NCI-H187 (cell line): ENCODE data around the gene ERMAP.

ENCODE experiments used
- DNase-seq, 2 experiments: peaks; one replicate each; lab custom pipeline; 2025; lab: John Stamatoyannopoulos, UW

ERMAP gene

GRCh38 chr1:42816585-42817439 is at the start of gene ERMAP, which contains the start of gene SVBP:
Gene ERMAP, plus strand, starts transcription at chr1:42817122. Its CDS starts 13,327 bp downstream, at chr1:42830449.
Gene SVBP, minus strand, starts transcription at chr1:42817397. Its CDS starts 853 bp downstream, at chr1:42816544.
- DNase-seq = peak; percentile 80 to 86

- no peak for DNase-seq
Measured at GRCh38 chr1:42767510-42768000, 49.4 kb upstream of the ERMAP start.

GRCh38 chr1:42768172-42768571 is 48.8 kb upstream of the ERMAP start:
- no peak for DNase-seq

- no peak for DNase-seq
Measured at GRCh38 chr1:42769811-42770210, 47.1 kb upstream of the ERMAP start.

- no peak for DNase-seq
Measured at GRCh38 chr1:42773420-42773819, 43.5 kb upstream of the ERMAP start.

GRCh38 chr1:42774928-42775526 is 41.9 kb upstream of the ERMAP start:
- no peak for DNase-seq

GRCh38 chr1:42776502-42776901 is 40.4 kb upstream of the ERMAP start:
- DNase-seq = no peak

GRCh38 chr1:42777852-42778251 is 39.1 kb upstream of the ERMAP start:
- no peak for DNase-seq

GRCh38 chr1:42779725-42780124 is 37.2 kb upstream of the ERMAP start:
- DNase-seq = no peak

GRCh38 chr1:42780176-42780575 is 36.7 kb upstream of the ERMAP start:
- no peak for DNase-seq

- no peak for DNase-seq
Measured at GRCh38 chr1:42783092-42783491, 33.8 kb upstream of the ERMAP start.

GRCh38 chr1:42784547-42784945 is 32.4 kb upstream of the ERMAP start:
- no peak for DNase-seq

- DNase-seq = no peak
Measured at GRCh38 chr1:42784946-42785693, 31.8 kb upstream of the ERMAP start, which contains the start of gene TMEM269. Gene TMEM269, plus strand, starts transcription at chr1:42784991. Its CDS starts 4,903 bp downstream, at chr1:42789894.

GRCh38 chr1:42786097-42786496 is 30.8 kb upstream of the ERMAP start:
- no peak for DNase-seq

- DNase-seq = no peak
Measured at GRCh38 chr1:42788021-42788420, 28.9 kb upstream of the ERMAP start.

- no peak for DNase-seq
Measured at GRCh38 chr1:42793824-42794223, 23.1 kb upstream of the ERMAP start.

GRCh38 chr1:42797414-42797813 is 19.5 kb upstream of the ERMAP start:
- no peak for DNase-seq

- DNase-seq = no peak
Measured at GRCh38 chr1:42797979-42798378, 18.9 kb upstream of the ERMAP start.

- DNase-seq = no peak
Measured at GRCh38 chr1:42801832-42802473, 15.0 kb upstream of the ERMAP start.

- DNase-seq = no peak
Measured at GRCh38 chr1:42806171-42806570, 10.8 kb upstream of the ERMAP start.

- no peak for DNase-seq
Measured at GRCh38 chr1:42806593-42806992, 10.3 kb upstream of the ERMAP start.
